Measurements from ENCODE around the gene MBNL2.

Gene MBNL2

DNA sequence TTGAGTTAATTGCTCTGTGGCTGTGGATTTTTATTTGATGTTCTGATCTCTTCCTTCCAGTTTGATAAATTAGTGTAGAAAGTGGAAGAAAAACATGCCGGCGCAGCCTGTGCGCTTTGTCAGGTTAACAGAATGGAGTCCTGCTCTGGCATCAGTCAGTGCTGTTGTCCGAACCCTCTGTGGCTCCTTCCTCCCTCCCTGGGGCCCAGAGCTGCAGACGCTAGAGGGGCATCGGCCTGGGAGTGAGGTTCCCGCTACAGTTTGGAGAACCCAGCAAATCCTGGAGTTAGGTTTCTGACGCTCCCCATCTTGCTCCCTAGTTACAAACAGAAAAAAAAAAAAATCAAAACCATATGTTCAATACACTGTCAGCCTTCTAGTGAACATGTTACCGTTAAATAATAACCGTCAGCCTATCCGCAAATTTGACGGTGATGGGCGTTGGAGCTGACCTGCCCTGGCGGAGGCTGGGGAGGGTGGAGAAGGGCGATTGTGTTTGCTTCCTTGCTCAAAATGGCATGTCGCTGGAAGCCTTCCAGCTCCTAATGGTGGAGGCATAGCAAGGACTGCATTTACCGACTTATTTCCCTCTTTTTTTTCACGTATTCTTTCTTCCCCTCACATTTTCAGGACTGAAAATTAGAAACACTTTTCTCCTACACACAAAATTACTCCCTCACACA, 13.6 kb downstream of the MBNL2 start:
- DNase-seq = no peak

DNA sequence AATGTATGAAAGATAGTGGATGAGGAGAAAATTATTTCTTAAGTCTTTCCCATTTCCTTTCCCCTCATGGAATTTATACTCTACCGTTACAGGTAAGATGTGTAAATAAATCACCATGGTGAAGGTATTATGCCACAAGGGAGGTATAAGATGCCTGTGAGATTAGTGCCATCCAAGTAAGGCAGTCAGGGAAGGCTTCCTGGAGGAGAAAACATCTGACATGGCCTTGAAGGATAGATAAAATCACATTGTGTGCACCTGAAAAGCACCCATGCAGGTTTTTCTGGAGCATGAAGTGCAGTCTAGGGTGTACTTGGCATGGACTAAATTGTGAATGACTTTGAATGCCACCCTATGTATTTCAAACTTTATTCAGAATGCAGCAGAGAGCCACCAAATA, 15.3 kb downstream of the MBNL2 start:
- DNase-seq = no peak

DNA sequence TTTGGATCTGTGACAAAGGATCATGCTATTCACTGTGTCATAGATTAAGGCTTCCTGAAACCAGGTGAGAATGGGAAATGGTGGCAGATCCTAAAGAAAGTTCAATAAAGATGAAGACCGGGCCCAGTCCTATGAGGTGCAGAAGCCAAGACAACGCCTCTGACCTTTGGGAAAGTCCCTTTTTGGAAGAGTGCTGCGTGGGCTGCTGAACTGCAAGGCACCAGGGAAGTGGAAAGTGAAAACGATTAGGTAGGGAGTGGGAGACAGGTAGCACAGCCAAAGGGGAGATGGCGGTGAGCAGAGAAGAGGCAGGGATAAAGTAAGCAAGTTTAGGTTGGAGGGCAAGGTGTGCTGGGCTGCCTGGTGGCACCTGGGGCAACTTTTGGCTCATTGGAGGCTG, 16.3 kb downstream of the MBNL2 start:
- DNase-seq = no peak

DNA sequence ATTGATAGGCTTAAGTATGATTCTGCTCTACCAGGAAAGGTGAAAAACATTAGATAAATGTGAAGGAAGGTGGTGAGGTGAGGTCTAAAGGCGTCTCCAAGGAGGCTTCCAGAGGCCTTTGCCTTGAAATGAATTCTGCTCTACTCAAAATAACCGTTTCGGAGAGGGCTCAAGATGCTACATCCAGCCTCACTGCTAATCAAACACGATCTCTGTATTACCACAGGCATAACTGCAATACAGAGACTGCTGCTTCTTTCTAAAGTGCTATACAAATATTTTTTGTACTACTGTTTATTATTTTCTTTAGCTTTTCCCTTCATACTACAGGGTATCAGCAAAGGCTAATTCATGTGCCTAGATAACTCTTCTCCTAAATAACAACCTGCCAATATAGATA, 16.8 kb downstream of the MBNL2 start:
- DNase-seq = no peak

DNA sequence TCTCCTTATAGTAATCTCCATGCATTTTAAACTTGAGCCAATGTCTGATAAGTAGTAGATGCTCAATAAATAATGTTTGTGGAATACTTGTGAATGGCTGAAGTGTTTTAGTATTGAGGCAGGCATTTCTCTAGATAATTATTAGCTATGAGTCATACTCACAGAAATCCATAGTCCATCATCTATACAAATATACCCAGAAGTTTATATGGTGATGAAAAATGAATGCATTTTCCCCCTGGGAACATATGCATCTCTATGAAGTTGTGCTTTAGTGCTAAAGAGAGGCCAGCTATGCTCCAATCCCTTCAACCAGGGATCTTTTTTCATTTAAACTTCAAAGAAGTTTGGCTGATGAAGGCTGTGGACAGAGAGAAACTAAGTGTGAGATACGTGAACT, 17.2 kb downstream of the MBNL2 start:
- no peak for DNase-seq

DNA sequence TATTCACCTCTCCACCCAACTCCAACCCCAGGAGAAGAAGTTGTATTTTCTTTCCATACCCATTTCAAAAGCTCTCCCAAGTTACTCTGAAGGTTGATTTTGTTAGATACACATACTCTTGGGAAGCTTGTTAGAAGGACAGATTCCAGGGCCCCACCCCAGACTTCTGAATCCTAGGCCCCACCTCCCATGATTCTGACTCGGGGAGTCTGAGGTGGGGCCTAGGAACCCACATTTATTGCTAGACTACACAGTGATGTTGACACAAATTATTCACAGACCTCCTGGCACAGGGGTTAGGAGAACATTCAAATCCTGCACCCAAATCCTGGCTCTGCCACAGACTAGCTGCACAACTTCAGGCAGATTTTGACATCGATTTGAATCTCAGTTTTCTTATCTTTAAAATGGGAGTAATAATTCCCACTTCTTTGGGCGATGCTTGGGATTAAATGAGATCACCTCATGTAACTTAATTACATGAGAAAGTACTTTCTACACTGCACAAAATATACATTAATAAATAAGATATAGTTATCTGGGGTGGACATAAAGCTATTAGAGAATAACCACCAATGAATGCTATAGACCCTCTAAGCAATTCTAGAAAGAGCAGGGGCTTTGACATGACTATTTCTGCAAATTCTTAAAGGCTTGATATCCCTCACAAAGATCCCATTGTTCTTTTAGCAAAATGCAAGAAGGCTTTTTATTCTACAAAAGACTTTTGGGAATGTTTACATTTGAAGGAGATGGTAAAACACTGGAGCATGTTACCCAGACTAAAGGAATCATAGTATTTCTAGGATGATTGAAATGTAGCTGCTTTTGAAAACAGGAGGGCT, 18.0 kb downstream of the MBNL2 start:
- no peak for DNase-seq

DNA sequence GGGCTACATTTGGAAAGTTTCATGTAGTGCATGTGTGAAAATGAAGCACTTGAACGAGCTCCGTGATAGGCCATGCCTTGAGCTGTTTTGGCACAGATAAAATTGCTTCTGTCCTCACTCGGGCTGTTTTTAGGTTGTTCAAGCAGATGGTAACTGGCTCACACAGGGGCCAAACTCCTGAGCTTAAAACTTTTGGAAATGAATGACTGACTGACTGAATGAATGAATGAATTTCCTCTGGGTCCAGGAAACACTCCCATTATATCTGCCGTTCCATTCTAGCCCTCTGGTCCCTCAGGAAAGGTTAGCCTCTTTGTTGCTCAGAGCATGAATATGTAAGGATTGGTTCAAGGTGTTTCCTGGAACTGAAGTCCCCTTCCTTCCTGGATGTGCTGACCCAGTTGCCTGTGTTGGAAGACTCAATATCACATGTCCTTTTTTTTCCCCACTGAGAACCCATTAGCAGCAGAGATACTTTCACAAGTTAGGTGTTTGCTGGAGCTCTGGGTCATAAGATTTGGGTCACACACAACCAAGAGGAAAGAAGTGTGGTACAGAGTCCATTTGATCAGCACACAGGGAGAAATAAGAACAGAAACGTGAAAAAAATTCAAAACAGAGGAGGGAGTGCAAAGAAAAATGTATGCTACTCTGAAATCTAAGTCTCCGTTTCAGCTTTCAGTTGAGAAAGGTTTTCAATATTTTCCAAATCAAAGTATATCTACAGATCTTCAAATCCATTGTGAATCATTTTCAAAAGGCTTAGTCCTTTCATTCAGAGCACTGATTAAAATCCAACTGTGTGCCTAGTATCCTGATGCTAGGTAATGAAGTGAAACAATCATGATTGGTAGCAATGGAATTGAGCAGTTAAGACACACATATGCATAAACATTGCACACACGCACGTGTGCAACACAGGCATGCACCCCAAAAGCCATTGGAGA, 18.9 kb downstream of the MBNL2 start:
- DNase-seq = no peak

DNA sequence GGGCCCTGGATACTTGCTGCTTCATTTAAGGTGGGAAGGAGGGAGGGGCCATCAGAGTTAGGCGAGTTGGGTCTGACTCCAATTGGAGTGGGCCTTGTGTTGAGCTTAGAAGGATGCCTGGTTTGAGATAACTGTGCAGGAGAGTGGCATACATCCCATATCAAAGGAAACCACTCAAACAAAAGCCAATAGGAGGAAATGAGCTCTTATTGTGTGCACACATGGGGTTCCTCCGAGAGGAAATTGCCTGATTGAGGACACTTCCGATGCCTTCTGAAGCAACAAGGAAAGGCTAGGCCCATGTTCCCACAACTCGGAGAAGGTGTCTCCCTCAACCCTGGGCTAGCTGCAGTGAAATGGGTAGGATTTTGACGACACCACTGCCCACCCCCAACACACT, 19.6 kb downstream of the MBNL2 start:
- no peak for DNase-seq

DNA sequence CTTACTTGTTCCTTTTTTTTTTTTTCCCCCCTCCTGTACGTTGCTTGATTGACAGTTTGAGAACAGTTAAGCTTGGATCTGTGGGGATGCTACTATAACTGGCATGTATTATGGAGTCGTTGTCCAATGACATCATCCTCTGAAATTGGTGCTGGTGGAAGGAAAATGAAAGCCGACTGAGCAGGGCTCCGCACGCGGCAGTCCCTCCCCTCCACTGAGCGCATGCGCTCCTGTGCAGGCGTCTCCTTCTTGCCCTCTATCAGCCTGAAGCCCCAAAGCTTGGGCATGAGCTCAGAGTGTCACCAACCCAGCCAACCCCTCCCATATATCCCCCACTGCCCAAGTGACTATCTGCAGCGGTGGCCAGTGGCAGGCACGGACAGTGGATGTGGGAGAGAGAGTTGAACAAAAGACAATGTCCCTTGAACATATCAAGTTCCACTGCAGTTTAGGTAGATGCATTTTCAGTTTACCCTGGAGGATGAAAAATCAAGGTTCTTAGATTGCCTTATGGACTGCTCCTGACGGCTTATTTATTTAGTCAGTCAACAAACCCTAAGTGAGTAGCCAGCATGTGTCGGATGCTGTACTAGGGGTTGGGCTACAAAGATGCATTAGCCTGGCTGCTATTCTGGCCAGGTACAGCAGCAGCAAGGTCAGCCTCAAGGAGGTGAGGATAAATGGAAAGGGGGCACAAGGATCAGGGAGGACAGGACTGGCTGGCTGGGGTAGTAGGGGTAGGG, 20.8 kb downstream of the MBNL2 start:
- DNase-seq = no peak

DNA sequence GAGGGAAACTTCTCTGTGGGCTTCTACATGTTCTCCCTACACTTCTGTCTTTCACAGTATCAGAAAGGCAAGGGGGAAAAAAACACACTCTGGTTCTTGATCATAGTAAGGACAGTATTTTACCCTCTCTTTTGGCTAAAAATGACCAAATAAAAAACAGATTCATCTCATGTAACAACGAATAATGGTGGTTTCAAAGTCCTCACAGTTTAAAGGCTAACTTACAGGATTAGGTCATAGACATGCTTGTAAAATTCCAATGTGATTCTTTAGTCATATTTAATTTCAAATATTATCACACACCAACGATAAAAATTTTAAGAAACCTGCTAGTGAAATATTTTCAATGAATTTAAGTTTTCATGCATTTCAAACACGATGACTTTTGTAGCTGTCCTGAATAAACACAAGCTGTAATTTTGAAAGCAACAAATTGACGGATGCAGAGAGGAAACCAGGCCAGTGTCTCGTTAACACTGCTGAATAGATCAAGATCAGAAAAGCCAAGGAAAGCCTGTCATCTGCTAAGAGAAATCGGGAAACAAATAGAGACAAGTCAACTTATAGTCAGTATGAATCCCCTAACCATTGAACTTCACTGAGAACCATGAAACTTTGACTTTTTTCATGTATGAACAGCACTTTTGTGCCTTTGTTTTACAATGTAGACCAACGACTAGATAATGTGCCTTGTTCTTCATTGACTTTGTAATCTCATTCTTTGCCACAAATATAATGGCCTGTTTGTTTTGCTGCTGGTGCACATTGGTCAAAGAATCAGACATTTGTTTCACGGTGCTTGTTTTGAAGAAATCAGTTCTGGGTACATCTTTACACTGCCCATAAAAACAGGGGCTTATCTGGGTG, 22.0 kb downstream of the MBNL2 start:
- DNase-seq = no peak

DNA sequence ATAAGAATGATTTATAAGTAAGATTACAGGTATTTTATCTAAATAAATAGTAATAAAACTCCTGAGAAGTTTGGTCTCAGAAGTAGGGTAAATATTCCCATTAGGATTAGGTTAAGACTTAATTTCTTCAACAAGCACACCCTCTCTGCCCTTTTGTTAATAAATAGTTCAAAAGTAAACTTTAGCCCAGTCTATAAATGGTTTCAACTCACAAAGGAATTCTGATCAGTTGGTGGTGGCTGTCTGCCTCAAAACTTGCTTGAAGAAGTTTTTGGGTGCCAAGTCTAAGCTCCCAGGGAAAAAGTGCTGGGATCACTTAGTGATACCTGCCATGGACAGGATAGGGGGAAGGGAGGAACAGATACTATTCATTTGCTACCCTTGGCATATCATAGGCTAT, 22.9 kb downstream of the MBNL2 start:
- no peak for DNase-seq

DNA sequence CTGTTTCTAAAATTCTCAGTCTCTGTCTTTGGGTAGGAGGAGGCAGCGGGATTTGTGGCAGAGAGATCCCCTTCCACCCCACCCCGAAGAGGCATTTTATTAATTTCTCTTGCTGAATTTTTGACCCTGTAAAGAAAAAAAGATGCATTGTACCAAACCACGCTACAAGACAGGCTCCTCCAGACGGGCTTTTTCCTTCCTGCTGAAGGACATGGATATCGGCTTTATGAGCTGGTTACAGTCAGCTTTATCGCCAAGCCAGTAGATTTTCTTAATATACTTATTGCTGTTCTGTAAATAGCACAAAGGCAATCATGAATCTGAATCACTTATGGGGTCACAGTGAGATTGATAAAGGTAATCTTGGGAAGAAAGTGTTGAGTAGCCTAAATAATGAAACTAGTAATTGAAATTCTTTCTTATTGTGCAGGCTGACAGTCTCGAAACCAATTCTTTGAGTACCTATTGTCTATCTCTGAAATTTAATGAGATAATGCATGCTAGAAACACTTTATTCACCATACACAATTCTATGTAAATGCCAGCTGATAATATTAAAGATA, 24.5 kb downstream of the MBNL2 start:
- DNase-seq = no peak

DNA sequence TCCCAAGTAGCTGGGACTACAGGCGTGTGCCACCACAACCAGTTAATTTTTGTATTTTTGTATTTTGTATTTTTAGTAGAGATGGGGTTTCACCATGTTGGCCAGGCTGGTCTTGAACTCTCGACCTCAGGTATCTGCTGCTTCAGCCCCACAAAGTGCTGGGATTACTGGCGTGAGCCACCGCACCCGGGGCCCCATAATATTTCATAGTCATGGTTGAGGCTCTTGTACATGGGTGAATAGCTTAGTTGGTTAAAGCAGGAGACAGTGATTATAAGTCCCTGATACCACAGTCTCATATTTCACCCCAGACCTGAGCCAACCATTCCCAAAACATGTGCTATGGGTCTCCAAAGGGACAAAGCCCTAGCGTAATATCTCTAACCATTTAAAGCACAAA, 26.1 kb downstream of the MBNL2 start:
- no peak for DNase-seq

DNA sequence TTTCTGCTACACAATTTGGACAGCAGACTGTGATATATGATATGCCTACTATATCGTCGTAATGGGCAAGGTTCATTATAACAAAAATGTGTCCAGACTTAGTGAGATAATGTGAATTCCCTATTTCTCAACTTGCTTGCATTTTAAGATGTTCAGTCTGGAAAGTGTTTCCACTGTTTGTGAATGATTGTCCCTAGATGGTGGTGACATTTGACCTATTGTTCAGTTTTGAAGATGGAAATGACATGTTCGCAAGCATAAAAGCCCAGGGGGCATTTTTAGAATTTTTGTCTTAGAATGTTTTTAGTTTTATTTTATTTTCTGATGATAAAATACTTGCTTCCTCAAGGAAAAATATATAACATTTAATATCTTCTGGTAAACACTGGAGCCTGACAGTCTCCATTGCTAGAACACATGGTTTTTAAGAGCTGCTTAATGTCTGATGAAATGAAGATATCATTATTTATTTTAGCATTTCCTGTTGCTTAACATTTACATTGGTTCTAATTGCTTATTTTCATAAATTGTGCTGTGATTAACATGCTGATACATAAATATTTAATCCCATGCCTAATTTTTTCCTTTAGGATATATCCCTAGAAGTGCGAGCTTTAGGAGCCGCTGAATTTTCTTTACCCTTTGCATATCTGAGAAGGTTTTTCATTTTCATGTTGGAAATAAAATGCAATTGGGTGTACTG, 27.1 kb downstream of the MBNL2 start:
- DNase-seq = no peak

DNA sequence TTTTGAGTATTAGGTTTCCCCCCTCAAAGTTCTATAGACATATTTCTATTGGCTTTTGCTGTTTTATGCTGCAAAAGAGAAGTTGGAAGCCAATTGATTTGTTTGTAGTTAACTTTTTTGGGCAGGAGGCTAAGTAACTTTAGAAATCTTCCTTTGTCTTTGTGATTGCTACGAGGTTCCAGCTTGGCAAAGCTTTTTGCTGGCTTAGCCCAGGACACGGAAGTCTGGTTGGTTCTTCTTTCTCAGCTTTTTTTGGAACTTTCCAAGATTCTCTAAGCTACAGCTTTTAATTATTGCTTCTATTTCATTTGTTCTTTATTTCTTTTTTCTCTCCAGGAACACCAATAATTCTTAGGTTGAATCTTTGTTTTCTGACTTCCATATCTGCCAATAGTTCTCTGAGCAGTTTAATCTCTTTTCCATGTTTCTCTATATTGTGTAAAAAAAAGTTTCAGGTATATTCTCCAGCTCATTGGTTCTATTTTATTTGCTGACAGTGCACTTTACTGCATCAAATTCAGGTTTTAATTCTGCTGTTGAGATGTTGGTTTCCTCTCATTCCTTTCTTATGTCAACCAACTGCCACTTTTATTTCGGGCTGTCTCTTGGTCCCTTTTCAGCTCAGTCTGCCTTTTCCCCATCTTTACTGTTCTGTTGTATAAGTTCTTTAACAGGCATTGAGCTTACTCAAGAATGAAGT, 27.8 kb downstream of the MBNL2 start:
- DNase-seq = no peak

DNA sequence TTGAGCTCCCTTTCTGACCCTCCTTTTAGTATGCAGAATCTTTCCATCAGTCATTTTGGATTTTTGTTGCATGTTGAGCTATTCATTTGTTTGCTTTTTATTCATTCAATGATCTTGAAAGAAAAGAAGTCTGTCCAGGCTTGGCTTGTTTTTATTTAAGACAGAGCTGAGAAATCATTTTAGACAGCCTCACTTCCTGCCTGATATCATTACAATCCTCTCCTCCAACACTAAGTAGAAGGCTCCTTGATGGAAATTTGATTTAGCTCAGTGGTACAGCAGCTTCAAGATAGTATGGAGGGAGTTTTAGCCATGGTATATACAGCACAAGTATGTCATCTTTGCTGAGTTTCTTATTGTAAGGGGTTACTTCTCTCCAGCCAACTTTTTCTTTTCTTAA, 28.4 kb downstream of the MBNL2 start:
- no peak for DNase-seq

DNA sequence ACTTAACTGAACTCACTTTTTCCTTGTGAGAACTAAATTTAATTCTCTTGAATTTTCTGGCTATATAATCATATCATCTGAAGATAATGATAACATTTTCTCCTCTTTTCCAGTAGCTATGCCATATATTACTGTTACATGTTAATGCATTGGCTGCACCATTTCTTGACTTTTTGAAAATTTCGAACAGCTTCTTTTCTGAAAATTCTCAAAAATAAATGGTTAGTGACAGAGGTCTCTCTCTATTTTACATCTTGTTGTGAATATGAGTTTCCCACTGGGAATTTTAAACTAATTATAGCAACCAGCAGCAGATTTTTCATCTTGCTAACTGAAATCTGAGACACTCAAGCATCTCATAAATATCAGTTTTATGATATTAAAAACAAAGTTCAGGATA, 30.6 kb downstream of the MBNL2 start:
- DNase-seq = no peak

DNA sequence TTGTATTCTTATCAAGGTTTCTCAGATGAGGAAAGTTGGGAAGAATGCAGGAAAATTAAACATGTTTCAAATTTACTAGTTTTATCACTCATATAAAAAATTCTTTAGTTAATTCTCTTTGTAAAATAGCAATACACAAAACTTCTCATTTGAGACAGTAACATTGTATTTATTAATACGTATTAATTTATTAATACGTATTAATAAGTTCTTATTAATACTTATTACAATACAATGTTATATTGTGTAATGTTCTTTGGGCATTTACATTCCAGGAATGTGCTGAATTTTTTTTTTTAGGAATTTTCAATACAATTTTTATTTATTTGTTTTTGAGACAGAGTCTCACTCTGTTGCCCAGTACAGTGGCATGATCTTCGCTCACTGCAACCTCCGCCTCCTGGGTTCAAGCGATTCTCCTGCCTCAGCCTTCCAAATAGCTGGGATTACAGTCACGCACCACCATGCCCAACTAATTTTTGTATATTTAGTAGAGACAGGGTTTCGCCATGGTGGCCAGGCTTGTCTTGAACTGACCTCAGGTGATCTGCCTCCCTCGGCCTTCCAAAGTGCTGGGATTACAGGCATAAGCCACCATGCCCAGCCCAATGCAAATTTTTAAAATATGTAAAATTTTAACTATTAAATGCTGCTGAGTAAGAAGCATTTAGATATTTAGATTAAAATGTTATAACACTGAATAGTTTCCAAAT, 31.6 kb downstream of the MBNL2 start:
- DNase-seq = no peak

DNA sequence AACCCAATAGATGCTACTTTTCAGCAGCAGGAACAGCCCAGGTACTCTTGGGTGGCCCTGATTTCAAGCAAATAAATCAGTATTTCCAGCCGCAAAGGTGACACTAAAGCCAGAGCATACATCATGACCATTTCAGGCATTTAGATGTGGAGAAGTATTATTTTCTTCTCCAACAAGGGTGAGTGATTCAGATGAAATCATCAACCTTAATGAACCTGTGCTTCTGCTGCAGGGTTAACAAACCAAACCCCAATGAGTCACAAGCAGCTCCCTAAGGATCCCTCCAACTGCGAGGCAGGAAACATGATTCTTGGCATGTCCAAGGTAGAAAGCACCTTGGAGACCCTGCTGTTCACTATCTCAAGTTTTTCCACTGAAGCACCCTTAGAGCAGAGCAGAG, 32.7 kb downstream of the MBNL2 start:
- no peak for DNase-seq

Data from NCI-H187 treated with DMSO at 0.1 percent for 48 hours (cell line).